ES-I3 (cell line): ENCODE measurements around the gene SEC24D.
A peak's percentile ranks its signal among the peaks of the same experiment; 100 is the strongest.

Experiments used
- H3K36me3 ChIP-seq: 2 replicates; pipeline ENCODE4 v1.6.1; 2013; ENCODE audit warnings: mild to moderate bottlenecking, low read length, control low read depth, moderate library complexity; ENCODE audit not compliant: insufficient read depth
- H3K4me1 ChIP-seq: 2 replicates; pipeline ENCODE4 v1.6.1; 2013; ENCODE audit warnings: mild to moderate bottlenecking, control low read depth, low read length; ENCODE audit not compliant: insufficient read depth
- H3K9ac ChIP-seq: 2 replicates; pipeline ENCODE4 v1.6.1; 2013; ENCODE audit warnings: low read depth, mild to moderate bottlenecking, low read length, moderate library complexity
- H3K9me3 ChIP-seq: 2 replicates; pipeline ENCODE4 v1.6.1; 2013; ENCODE audit warnings: mild to moderate bottlenecking, low read length, moderate library complexity; ENCODE audit not compliant: control insufficient read depth, insufficient read depth

Gene SEC24D

GRCh38 chr4:118834960-118835569, 861 bp downstream of the SEC24D start:
- 0 out of 2 replicates have a peak, but pooled peaks cover 2% of the 10 kb centered on the region for H3K4me1 ChIP-seq
- peaks cover 5% of the 10 kb centered on the region for H3K36me3 ChIP-seq
- H3K9ac ChIP-seq, result peak overlapping the region; percentile 81
- no peaks in the 10 kb centered on the region for H3K9me3 ChIP-seq

GRCh38 chr4:118834070-118834469, 1.9 kb downstream of the SEC24D start:
- no peaks in the 10 kb centered on the region for H3K9me3 ChIP-seq
- 0 out of 2 replicates have a peak, but pooled peaks cover 2% of the 10 kb centered on the region for H3K4me1 ChIP-seq
- no peak overlapping the region for H3K9ac ChIP-seq
- H3K36me3 ChIP-seq, result peaks cover 5% of the 10 kb centered on the region

DNA sequence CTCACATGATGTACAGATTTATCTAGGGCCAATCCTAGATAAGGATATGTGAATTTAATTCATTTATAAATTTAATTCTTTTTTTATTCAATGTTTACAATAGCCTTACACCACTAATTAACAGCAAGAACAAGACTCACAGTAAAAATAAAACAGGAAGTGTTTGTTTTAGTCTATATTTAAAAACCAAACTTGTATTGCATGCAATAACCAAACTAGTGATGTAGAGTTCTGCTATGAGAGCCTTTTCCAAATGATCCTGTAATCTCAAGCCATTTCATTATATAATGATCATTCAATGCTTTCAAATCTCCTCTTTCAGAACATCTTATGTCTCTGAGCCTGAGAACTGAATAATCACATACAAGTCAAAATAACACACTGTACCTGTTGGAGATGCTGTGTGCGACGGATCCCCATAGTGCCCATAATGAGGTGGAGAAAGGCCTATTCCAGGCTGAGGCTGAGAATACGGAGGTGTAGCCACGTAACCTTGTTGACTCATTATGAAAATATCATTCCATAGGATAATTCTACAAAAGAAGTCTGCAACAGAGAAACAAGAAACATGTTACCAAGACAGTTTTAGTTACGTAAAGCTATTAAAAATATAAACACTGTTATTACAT, 2.6 kb downstream of the SEC24D start:
- no peak overlapping the region for H3K9ac ChIP-seq
- no peaks in the 10 kb centered on the region for H3K9me3 ChIP-seq
- peaks cover 8% of the 10 kb centered on the region for H3K4me1 ChIP-seq
- H3K36me3 ChIP-seq, result peaks cover 5% of the 10 kb centered on the region

- H3K9ac ChIP-seq, result no peak overlapping the region
- peaks cover 20% of the 10 kb centered on the region for H3K4me1 ChIP-seq
- H3K36me3 ChIP-seq, result peaks cover 5% of the 10 kb centered on the region
- no peaks in the 10 kb centered on the region for H3K9me3 ChIP-seq
These were observed 6.8 kb downstream of the SEC24D start for GRCh38 chr4:118829107-118829506.

GRCh38 chr4:118826723-118827444, 9.0 kb downstream of the SEC24D start:
- peaks cover 4% of the 10 kb centered on the region for H3K36me3 ChIP-seq

DNA sequence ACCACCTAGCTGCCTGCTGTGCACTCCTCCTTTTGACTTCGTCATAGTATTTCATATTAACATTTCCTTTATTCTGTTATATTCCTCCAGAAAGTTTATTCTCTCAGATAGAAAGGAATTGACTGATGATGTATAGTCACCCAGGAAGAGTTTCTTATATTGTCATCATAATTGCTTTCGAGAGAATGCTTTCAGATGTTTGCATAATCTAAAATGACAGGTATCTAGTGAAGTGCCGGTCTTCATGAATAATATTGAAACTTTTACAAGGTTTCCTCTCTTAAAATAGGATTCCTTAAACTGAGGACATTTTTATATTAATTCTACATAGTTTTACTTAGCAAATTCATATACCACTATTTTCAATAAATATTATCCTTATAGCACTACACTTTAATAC, 10.1 kb downstream of the SEC24D start:
- Histone ChIP-seq H3K36me3 (peaks cover 4% of the 10 kb centered on the region), H3K4me1 (peaks cover 20% of the 10 kb centered on the region), H3K9me3 (no peaks in the 10 kb centered on the region), H3K9ac (no peak overlapping the region)

More at GRCh38 chr4:118826723-118827444, 9.0 kb downstream of the SEC24D start:
- H3K9ac ChIP-seq, result no peak overlapping the region
- peaks cover 20% of the 10 kb centered on the region for H3K4me1 ChIP-seq
- H3K9me3 ChIP-seq, result no peaks in the 10 kb centered on the region

DNA sequence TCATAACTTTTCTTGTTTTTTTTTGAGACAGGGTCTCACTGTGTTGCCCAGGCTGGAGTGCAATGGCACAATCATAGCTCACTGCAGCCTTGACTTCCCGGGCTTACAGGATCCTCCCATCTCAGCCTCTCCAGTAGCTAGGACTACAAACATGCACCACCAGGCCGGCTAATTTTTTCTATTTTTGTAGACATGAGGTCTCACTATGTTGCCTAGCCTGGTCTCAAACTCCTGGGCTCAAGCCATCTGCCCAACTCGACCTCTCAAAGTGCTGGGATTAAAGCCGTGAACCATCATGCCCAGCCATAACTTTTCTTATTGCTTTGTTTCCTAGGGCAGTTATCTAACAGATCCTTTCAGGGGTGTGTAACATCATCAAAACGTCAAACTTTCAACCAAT, 11.8 kb downstream of the SEC24D start:
- no peak overlapping the region for H3K9ac ChIP-seq
- H3K36me3 ChIP-seq, result peaks cover 4% of the 10 kb centered on the region
- H3K9me3 ChIP-seq, result no peaks in the 10 kb centered on the region
- H3K4me1 ChIP-seq, result peaks cover 20% of the 10 kb centered on the region

DNA sequence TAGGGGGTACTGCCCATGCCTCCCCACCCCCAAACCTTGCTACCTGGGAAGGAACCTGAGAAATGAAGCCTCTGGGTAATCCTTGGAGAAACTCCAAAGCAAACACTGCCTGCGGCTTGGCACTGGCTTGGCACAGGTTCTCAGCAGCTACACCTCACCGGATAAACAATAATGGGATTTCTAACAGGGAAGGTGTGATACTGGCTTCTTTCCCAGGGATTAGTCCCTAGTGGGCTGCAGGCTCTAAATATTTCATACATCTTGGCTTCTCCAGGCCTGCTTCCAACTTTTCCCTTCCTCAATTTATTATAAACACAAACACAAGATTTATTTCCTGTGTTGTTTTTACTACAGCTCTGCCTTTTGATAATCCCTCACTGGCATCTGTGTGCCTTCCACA, 12.5 kb downstream of the SEC24D start:
- Histone ChIP-seq H3K9me3 (no peaks in the 10 kb centered on the region), H3K9ac (no peak overlapping the region), H3K4me1 (peaks cover 15% of the 10 kb centered on the region), H3K36me3 (peaks cover 4% of the 10 kb centered on the region)

DNA sequence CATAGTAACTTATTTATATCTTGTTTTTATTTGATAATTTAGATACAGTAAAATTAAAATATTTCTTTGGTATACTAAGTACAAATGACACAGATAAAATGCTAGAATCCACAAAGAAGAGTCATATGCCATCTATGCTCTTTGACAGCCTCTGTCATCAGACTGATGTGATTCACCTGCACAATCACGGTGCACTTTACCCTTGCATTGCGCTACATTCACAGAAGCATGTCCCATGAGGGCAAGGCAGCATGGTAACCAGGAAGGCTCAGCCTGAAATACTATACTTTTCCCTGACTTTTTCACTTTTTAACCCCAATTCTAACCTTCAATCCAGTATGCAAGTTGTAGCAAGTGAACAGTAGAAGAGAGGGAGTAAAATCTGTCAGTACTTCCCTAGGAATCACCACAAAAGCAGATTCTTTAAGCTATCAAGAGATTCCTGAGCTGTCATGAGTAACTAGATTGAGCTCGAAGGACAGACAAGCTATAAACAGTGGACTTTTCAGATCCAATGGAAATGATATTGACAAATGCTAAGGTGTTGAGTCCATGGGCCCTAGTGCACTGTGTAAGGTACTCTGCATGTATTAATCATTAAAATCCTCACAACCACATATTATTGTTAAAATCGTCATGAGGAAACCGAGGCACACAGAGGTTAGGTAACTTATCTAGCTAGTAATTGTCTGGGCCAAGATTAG, 14.2 kb downstream of the SEC24D start:
- Histone ChIP-seq H3K36me3 (peaks cover 4% of the 10 kb centered on the region), H3K9me3 (no peaks in the 10 kb centered on the region), H3K9ac (no peak overlapping the region), H3K4me1 (peaks cover 1% of the 10 kb centered on the region; the same call in 1 of the 2 replicates)

- no peaks in the 10 kb centered on the region for H3K9me3 ChIP-seq
- no peak overlapping the region for H3K9ac ChIP-seq
- H3K36me3 ChIP-seq, result peaks cover 14% of the 10 kb centered on the region
- H3K4me1 ChIP-seq, result no peaks in the 10 kb centered on the region
These were observed 18.6 kb downstream of the SEC24D start for GRCh38 chr4:118817178-118817930.

GRCh38 chr4:118816538-118817177, 19.3 kb downstream of the SEC24D start:
- H3K4me1 ChIP-seq, result no peaks in the 10 kb centered on the region
- H3K9ac ChIP-seq, result no peak overlapping the region
- peaks cover 14% of the 10 kb centered on the region for H3K36me3 ChIP-seq
- H3K9me3 ChIP-seq, result no peaks in the 10 kb centered on the region

DNA sequence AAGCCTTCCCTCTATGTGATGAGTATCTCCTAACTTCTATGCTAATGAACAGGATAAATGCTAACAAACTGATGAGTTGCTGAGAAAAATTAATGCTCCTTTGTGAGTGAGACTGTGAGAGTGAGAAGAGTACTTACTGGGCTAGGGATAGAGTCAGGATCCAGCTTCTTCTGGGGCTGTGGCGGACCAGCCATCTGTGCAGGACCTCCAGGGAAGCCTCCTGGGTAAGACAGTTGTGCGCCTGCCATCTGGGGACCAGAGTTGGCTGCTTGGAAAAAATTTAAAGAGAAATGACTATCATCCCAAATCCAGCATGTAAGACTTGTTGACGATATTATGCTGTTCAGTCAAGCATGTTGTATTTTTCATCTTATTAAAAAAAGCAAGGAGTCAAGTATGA, 21.0 kb downstream of the SEC24D start:
- no peak overlapping the region for H3K9ac ChIP-seq
- no peaks in the 10 kb centered on the region for H3K9me3 ChIP-seq
- peaks cover 17% of the 10 kb centered on the region for H3K36me3 ChIP-seq
- no peaks in the 10 kb centered on the region for H3K4me1 ChIP-seq

DNA sequence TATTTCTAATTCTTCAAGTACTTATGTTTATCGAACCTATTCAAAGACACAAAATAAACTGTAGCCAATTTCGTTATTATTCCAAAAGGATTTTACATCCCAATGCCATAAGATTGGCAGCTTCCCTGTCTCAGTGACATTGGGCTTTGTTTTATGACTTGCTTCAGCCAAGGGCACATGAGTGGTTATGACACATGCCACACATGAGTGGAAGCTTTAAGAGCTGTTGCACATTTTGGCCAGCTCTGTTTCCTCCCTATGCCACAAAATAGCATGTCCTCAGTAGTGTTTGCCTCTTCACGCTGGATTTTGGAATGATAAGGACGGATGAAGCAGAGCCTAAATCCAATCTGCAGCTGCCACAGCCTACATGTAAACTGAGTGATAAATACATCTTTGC, 21.9 kb downstream of the SEC24D start:
- no peaks in the 10 kb centered on the region for H3K4me1 ChIP-seq
- no peak overlapping the region for H3K9ac ChIP-seq
- peaks cover 17% of the 10 kb centered on the region for H3K36me3 ChIP-seq
- no peaks in the 10 kb centered on the region for H3K9me3 ChIP-seq
